Right renal pelvis (tissue), 4 donors: ENCODE results near the gene CD59. TPM values are rescaled to one million over a fixed set of nuclear protein-coding genes. Genes with fewer than 3 reads are reported as not detected.

Experiments
- polyA plus RNA-seq, 4 donors: library from polyadenylated mRNA; unstranded; fragments of 120-200 nt; gene quantifications; one replicate each; pipeline ENCODE4 v1.2.1, GENCODE V29; 2013; ENCODE audit not compliant: insufficient read length in 4 of 4

Gene CD59
- polyA plus RNA-seq, 4 donors = 254 to 300 (median 267) TPM

Other genes starting within 250 kb of the CD59 start
- under 1 TPM in 1 of 4 donors, not detected in 3; 0.12 TPM for gene C11orf91, start 35.6 kb downstream of the CD59 start, polyA plus RNA-seq
- 10 to 100 TPM; 54.2 to 65.9 (median 64.3) TPM for gene FBXO3, start 38.1 kb upstream of the CD59 start, polyA plus RNA-seq
- gene LMO2, start 155.7 kb upstream of the CD59 start, polyA plus RNA-seq = 10 to 100 TPM; 29.1 to 38.8 (median 35.7) TPM